LoVo (cell line): ENCODE results near the gene ZNF397.

Source experiments
- DNase-seq: peaks from one replicate; pipeline ENCODE4 v3.0.0-alpha.2; 2016; ENCODE audit warnings: low spot score

Gene ZNF397

GRCh38 chr18:35246831-35247230 lies 6.0 kb downstream of the ZNF397 start:
- DNase-seq: no peak

- no peak for DNase-seq
These were observed 6.8 kb downstream of the ZNF397 start for GRCh38 chr18:35247412-35248249.

- no peak for DNase-seq
These were observed 7.6 kb downstream of the ZNF397 start for GRCh38 chr18:35248429-35248828.

GRCh38 chr18:35252466-35252865 lies 11.6 kb downstream of the ZNF397 start:
- DNase-seq: no peak

GRCh38 chr18:35253655-35254287 lies 12.9 kb downstream of the ZNF397 start:
- no peak for DNase-seq

GRCh38 chr18:35256947-35257346 lies 16.1 kb downstream of the ZNF397 start:
- no peak for DNase-seq

GRCh38 chr18:35264409-35264808 lies 23.6 kb downstream of the ZNF397 start:
- DNase-seq: no peak

- no peak for DNase-seq
These were observed 26.4 kb downstream of the ZNF397 start for GRCh38 chr18:35267161-35267651.

GRCh38 chr18:35267809-35268208 lies 27.0 kb downstream of the ZNF397 start:
- no peak for DNase-seq

GRCh38 chr18:35268821-35269220 lies 28.0 kb downstream of the ZNF397 start:
- DNase-seq: no peak

- DNase-seq: no peak
These were observed 30.8 kb downstream of the ZNF397 start for GRCh38 chr18:35271656-35272055.

- DNase-seq: no peak
These were observed 35.4 kb downstream of the ZNF397 start for GRCh38 chr18:35276267-35276666.

- no peak for DNase-seq
These were observed 36.8 kb downstream of the ZNF397 start for GRCh38 chr18:35277633-35278032.

GRCh38 chr18:35278085-35278484 lies 37.3 kb downstream of the ZNF397 start:
- DNase-seq: no peak

GRCh38 chr18:35278969-35279368 lies 38.1 kb downstream of the ZNF397 start:
- DNase-seq: no peak

GRCh38 chr18:35282353-35282752 lies 41.5 kb downstream of the ZNF397 start:
- DNase-seq: no peak

- DNase-seq: no peak
These were observed 43.3 kb downstream of the ZNF397 start for GRCh38 chr18:35283923-35284794.

GRCh38 chr18:35284841-35285240 lies 44.0 kb downstream of the ZNF397 start:
- no peak for DNase-seq

GRCh38 chr18:35289293-35289692 lies 48.5 kb downstream of the ZNF397 start:
- no peak for DNase-seq

- DNase-seq: no peak
These were observed 48.9 kb downstream of the ZNF397 start for GRCh38 chr18:35289727-35290093.

- peak; percentile 95 for DNase-seq
These were observed 49.4 kb downstream of the ZNF397 start, which contains the start of gene ZSCAN30 for GRCh38 chr18:35290094-35290735. TSS of gene ZSCAN30 (minus strand) at chr18:35290229. CDS start at chr18:35264352, 25,877 bp downstream.

- no peak for DNase-seq
These were observed 50.3 kb downstream of the ZNF397 start for GRCh38 chr18:35291166-35291565.
